ENCODE data around the gene TMEM106C. TPM values are rescaled to one million over a fixed set of nuclear protein-coding genes. Genes with fewer than 3 reads are reported as not detected.

Gene TMEM106C
- total RNA-seq, 2 donors from 2014 or later, result 54.6 to 91.1 TPM

DNA sequence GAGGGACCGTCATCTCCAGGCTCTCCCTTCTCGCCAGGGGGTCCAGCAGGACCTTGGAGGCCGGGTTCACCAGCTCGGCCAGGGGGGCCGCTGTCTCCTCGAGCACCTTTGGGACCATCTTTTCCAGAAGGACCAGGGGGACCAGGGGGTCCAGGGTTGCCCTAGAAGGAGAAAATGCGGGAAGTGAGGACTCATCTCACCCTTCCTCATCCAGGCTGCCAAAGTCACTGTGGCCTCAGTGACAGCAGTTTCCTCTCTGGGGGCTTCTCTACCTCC, 15.1 kb downstream of the TMEM106C start:
- TF ChIP-seq POLR2AphosphoS5 (IDR thresholded peaks at IDR 0.05), result no peak
- TF ChIP-seq, protein P1, sequence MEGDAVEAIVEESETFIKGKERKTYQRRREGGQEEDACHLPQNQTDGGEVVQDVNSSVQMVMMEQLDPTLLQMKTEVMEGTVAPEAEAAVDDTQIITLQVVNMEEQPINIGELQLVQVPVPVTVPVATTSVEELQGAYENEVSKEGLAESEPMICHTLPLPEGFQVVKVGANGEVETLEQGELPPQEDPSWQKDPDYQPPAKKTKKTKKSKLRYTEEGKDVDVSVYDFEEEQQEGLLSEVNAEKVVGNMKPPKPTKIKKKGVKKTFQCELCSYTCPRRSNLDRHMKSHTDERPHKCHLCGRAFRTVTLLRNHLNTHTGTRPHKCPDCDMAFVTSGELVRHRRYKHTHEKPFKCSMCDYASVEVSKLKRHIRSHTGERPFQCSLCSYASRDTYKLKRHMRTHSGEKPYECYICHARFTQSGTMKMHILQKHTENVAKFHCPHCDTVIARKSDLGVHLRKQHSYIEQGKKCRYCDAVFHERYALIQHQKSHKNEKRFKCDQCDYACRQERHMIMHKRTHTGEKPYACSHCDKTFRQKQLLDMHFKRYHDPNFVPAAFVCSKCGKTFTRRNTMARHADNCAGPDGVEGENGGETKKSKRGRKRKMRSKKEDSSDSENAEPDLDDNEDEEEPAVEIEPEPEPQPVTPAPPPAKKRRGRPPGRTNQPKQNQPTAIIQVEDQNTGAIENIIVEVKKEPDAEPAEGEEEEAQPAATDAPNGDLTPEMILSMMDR (IDR thresholded peaks at IDR 0.05), result no peak
- TF ChIP-seq POLR2A (IDR thresholded peaks at IDR 0.05), result no peak
- H3K9me3 ChIP-seq, result no peaks in the 10 kb centered on the region
- intact Hi-C loops (cut with DNase I), result no loop called here
- H3K36me3 ChIP-seq, result no peaks in the 10 kb centered on the region
- no peak overlapping the region for H3K4me3 ChIP-seq
- H3K27me3 ChIP-seq (replicated peaks; ENCODE audit: insufficient read depth), result no peaks in the 10 kb centered on the region
- 88% methylated on average over 7 of the region's 7 CpGs for WGBS
- no peak overlapping the region for H3K27ac ChIP-seq
- no peaks in the 10 kb centered on the region for H3K4me1 ChIP-seq (replicated peaks)
- DNase-seq (ENCODE audit: low spot score), result no peak

DNA sequence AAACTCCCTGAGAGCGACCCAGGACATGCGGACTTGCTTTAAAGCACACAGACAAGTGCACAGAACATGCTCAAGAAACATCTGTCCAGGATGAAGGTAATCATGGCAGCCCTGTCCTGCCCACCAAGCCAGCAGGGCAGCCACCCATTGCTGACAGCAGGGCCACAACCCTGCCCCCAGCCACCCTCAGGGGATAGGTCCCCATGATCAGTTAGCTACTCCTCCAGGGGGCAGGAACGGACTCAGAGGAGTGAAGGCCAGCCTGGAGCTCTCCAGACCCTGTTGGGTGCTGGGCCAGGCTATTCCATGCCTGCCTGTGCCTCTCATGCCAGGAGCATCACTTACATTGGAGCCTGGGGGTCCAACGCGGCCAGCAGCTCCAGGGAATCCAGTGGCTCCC, 15.8 kb downstream of the TMEM106C start:
- no peaks in the 10 kb centered on the region for H3K4me1 ChIP-seq (replicated peaks)
- no peak for TF ChIP-seq POLR2A (IDR thresholded peaks at IDR 0.05)
- no peak for TF ChIP-seq POLR2AphosphoS5 (IDR thresholded peaks at IDR 0.05)
- TF ChIP-seq, protein P1 (IDR thresholded peaks at IDR 0.05), result no peak
- 91% methylated on average over 5 of the region's 5 CpGs for WGBS
- intact Hi-C loops (cut with DNase I), result no loop called here
- no peak overlapping the region for H3K4me3 ChIP-seq
- H3K27me3 ChIP-seq (replicated peaks; ENCODE audit: insufficient read depth), result no peaks in the 10 kb centered on the region
- no peaks in the 10 kb centered on the region for H3K9me3 ChIP-seq
- no peak for DNase-seq (ENCODE audit: low spot score)
- no peaks in the 10 kb centered on the region for H3K36me3 ChIP-seq
- H3K27ac ChIP-seq, result no peak overlapping the region

DNA sequence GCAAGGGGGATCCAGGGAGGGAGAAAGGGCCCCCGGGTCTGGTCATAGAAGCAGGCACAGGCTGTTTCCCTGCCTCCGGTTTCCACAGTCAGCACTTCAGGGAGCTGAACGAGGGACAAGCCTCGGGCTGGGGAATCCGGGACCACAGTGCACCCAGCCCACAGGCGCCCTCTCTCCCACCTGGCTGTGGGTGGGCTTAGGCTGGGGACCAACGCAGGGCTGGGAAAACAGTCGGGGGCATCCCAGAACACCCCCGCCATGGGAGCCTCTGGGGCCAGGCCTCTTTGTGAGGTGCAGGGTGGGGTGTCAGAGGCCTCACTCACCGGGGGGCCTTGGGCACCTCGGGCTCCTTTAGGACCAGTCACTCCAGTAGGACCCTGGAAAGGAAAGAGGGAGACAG, 16.3 kb downstream of the TMEM106C start:
- no peak for DNase-seq (ENCODE audit: low spot score)
- no peaks in the 10 kb centered on the region for H3K36me3 ChIP-seq
- no peak overlapping the region for H3K4me3 ChIP-seq
- no peaks in the 10 kb centered on the region for H3K9me3 ChIP-seq
- intact Hi-C loops (cut with DNase I), result no loop called here
- H3K27ac ChIP-seq, result no peak overlapping the region
- no peaks in the 10 kb centered on the region for H3K4me1 ChIP-seq (replicated peaks)
- TF ChIP-seq POLR2A (IDR thresholded peaks at IDR 0.05) (no peak), POLR2AphosphoS5 (IDR thresholded peaks at IDR 0.05) (no peak)
- TF ChIP-seq, protein P1 (IDR thresholded peaks at IDR 0.05), result no peak
- H3K27me3 ChIP-seq (replicated peaks; ENCODE audit: insufficient read depth), result no peaks in the 10 kb centered on the region
- 85% methylated on average over 11 of the region's 11 CpGs for WGBS

DNA sequence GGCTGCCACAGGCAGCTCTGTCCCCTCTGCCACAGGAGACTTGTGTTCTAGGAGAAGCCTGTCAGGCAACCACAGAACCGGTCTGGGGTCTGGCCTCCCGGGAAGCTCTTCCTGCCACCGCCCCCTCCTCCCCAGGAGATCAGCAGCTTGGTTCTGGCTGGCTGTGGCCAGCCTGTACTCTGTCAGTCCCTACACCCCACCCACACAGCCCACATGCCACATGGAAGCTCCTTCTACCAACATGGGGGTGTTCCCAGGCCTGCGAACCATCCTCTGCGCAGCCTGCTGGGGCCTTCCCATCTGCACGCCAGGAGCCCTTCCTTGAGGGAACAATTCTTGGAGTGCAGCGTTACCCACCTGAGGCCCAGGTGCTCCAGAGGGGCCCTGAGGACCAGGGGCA, 16.8 kb downstream of the TMEM106C start:
- no peaks in the 10 kb centered on the region for H3K9me3 ChIP-seq
- H3K27me3 ChIP-seq (replicated peaks; ENCODE audit: insufficient read depth), result no peaks in the 10 kb centered on the region
- no peak overlapping the region for H3K4me3 ChIP-seq
- H3K27ac ChIP-seq, result no peak overlapping the region
- TF ChIP-seq POLR2AphosphoS5 (IDR thresholded peaks at IDR 0.05), result no peak
- TF ChIP-seq, protein P1 (IDR thresholded peaks at IDR 0.05), result no peak
- TF ChIP-seq POLR2A (IDR thresholded peaks at IDR 0.05), result no peak
- no peaks in the 10 kb centered on the region for H3K36me3 ChIP-seq
- DNase-seq (ENCODE audit: low spot score), result no peak
- H3K4me1 ChIP-seq (replicated peaks), result no peaks in the 10 kb centered on the region
- intact Hi-C loops (cut with DNase I), result no loop called here
- WGBS, result 82% methylated on average over 7 of the region's 7 CpGs

DNA sequence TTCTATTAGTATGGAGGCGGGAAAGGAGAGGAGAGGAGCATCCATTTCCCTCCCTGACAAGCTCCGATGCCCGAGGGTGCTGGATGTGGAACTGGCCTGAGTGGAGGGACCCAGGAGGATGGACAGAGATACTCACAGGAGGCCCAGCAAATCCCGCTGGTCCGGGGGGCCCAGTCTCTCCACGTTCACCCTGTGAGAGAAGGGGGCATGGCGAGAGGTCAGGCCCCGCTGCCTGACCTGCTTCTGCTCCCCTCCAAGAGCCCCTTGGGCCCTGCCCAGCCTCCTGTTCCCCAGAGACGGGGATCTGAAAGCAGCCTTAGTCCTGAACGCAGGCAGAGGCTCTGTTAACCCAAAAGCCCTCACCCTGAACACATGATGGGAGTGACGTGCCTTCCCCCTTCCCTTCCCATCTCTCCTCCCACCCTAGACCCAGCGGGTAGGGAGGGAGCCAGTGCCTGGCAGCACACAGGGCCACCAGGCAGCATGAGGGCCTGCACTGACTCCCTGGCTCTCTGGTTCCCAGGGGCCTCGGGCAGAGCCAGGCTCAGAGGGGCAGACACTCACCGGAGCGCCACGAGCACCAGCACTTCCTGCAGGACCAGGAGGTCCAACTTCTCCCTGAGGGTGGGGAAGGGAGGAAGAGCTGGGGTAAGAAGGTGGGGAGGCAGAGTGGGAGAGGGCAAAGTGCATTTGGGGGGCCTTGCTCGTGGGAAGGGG, 17.5 kb downstream of the TMEM106C start:
- Histone ChIP-seq H3K36me3 (no peaks in the 10 kb centered on the region), H3K4me3 (no peak overlapping the region), H3K27ac (no peak overlapping the region), H3K27me3 (replicated peaks; ENCODE audit: insufficient read depth) (no peaks in the 10 kb centered on the region), H3K9me3 (no peaks in the 10 kb centered on the region), H3K4me1 (replicated peaks) (no peaks in the 10 kb centered on the region)
- intact Hi-C loops (cut with DNase I), result no loop called here
- DNase-seq (ENCODE audit: low spot score), result no peak
- TF ChIP-seq POLR2AphosphoS5 (IDR thresholded peaks at IDR 0.05) (no peak), POLR2A (IDR thresholded peaks at IDR 0.05) (no peak)
- TF ChIP-seq, protein P1 (IDR thresholded peaks at IDR 0.05), result no peak
- 79% methylated on average over 14 of the region's 17 CpGs for WGBS
